Naive B cell (primary cell): ENCODE results near the gene GABRE. TPM values are rescaled to one million over a fixed set of nuclear protein-coding genes. Genes with fewer than 3 reads are reported as not detected.

Experiments used
- ATAC-seq, 2 donors: fragments of 150-1000 bp; cut with Tn5 transposase; 2 replicates each; pipeline ENCODE4 v1.10.0; 2021; ENCODE audit warnings: low read depth in 2 of 2, mild to moderate bottlenecking in 2 of 2, moderate library complexity in 2 of 2
- DNase-seq: peaks from one replicate; pipeline ENCODE4 v3.0.0; 2022
- H3K27ac Mint-ChIP-seq, 6 donors: one replicate each; pipeline ENCODE4 v1.8.0; 2020 to 2022; ENCODE audit warnings: mild to moderate bottlenecking in 6 of 6, mixed read lengths in 6 of 6, moderate library complexity in 5 of 6, inconsistent platforms in 2 of 6
- H3K27me3 Mint-ChIP-seq, 3 donors: one replicate each; pipeline ENCODE4 v1.8.0; 2021 to 2022; ENCODE audit warnings: mixed read lengths in 3 of 3, mild to moderate bottlenecking in 1 of 3
- H3K36me3 Mint-ChIP-seq, 2 donors: one replicate each; pipeline ENCODE4 v1.8.0; 2020 to 2022; ENCODE audit warnings: mixed read lengths in 2 of 2, inconsistent platforms in 1 of 2, mild to moderate bottlenecking in 1 of 2
- H3K4me1 Mint-ChIP-seq, 3 donors: one replicate each; pipeline ENCODE4 v1.8.0; 2020 to 2022; ENCODE audit warnings: mixed read lengths in 3 of 3, inconsistent platforms in 1 of 3, mild to moderate bottlenecking in 1 of 3, moderate library complexity in 1 of 3
- H3K4me3 Mint-ChIP-seq, 8 donors: one replicate each; pipeline ENCODE4 v1.8.0; 2020 to 2022; ENCODE audit warnings: mild to moderate bottlenecking in 8 of 8, mixed read lengths in 8 of 8, moderate library complexity in 8 of 8, inconsistent platforms in 2 of 8
- H3K9me3 Mint-ChIP-seq, 7 donors: one replicate each; pipeline ENCODE4 v1.8.0; 2020 to 2022; ENCODE audit warnings: mixed read lengths in 7 of 7, mild to moderate bottlenecking in 5 of 7, inconsistent platforms in 2 of 7, moderate library complexity in 1 of 7
- polyA plus RNA-seq, 6 donors: library from polyadenylated mRNA; unstranded; fragments of 300-500 nt; fragmentation: Illumina TruSeq; gene quantifications; one replicate each; pipeline ENCODE4 v1.2.3, GENCODE V29; 2021; ENCODE audit warnings: low read depth in 6 of 6

Gene GABRE, protein sequence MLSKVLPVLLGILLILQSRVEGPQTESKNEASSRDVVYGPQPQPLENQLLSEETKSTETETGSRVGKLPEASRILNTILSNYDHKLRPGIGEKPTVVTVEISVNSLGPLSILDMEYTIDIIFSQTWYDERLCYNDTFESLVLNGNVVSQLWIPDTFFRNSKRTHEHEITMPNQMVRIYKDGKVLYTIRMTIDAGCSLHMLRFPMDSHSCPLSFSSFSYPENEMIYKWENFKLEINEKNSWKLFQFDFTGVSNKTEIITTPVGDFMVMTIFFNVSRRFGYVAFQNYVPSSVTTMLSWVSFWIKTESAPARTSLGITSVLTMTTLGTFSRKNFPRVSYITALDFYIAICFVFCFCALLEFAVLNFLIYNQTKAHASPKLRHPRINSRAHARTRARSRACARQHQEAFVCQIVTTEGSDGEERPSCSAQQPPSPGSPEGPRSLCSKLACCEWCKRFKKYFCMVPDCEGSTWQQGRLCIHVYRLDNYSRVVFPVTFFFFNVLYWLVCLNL
- polyA plus RNA-seq, result not detected

DNA sequence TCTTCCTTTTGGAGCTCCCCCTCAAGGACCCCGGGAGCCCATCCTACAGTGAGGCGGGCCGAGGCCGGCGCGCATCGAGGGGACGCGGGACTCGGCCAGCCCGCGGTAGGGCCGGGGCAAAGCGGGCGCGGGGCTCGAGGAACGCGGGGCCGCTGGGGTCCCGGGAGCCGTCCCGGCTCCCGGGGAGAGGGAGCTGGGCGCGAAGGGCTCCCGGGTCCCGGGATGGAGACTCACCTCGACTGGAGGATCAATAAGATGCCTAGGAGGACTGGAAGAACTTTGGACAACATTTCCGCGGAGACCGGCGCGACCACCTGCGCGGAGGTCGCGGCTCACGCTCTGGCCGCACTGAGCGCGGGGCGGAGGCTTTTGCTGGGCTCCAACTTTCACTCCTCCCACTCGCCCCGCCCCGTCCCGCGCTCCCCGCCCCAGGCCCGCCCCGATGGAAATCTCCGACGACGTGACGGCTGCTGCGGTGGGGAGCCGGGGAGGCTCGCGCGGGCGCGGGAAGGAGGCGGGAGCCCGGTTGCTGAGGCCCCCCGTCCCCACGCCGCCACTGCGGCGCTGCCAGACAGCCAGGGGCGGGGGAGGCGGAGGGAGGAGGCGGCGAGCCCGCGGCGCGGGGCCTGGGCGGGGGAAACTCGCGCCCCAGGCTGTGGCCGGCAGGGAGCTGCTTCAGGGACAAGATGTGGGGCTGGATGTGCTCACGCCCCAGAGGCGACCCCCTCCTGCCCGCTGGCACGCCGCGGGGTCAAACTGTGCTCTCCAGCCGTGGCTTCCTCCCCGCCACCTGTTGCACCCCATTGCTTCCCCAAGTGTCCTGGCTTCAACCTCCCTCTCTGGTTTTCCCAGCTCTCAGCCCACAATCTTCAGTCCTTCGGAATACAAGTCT lies at the start of gene GABRE:
GABRE (minus strand) TSS at position 341 of the 892 bp plus-strand sequence; CDS start at position 290, 51 bp downstream.
- Mint-ChIP-seq H3K4me1 (peaks cover 0 to 2% (median 0%) of the 10 kb centered on the region in 3 donors), H3K36me3 (no peaks in the 10 kb centered on the region), H3K9me3 (peaks cover 0 to 4% (median 0%) of the 10 kb centered on the region in 7 donors), H3K4me3 (peak within 1 kb of the TSS in 3 of 8 donors; percentile 16 to 61 (median 51)), H3K27me3 (peaks cover 4 to 24% (median 20%) of the 10 kb centered on the region in 3 donors), H3K27ac (peak within 1 kb of the TSS in 1 of 6 donors; percentile 53)
- no peak for ATAC-seq
- no peak for DNase-seq

DNA sequence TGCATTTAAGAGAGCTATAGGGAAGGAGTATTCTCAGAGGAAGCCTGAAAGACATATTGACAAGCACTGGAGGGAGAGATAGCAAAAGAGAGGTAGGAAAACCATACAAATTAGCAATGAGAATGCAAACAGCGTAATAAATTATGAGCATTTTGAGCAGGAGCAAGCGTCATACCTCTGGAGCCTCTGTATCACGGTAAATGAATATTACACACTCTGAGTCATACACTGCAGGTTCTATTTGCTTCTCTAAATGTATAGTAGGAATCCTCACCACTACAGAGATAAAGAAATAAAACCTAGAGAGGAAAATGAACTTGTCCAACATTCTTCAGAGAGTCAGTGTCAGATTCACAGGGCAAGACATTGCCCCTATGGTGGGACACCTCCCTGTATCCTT lies 46.4 kb upstream of the GABRE start:
- no peak for ATAC-seq
- H3K27me3 Mint-ChIP-seq, result no peaks in the 10 kb centered on the region

DNA sequence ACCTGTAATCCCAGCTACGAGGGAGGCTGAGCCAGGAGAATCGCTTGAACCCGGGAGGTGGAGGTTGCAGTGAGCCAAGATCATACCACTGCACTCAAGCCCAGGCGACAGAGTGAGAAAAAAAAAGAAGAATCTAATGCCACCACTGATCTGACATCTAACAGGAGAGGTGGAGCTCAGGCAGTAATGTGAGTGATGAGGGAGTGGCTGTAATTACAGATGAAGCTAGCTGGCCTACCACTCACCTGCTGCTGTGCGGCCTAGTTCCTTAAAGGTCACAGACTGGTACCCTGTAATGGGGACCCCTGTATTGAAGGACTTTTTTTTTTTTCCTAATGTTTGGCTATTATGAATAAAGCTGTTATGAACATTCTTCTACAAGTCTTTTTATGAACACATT lies 25.3 kb upstream of the GABRE start:
- DNase-seq (no peak), ATAC-seq (no peak)
- Mint-ChIP-seq H3K4me1 (no peaks in the 10 kb centered on the region), H3K36me3 (no peaks in the 10 kb centered on the region), H3K9me3 (peaks cover 0 to 4% (median 0%) of the 10 kb centered on the region in 7 donors), H3K4me3 (no peak overlapping the region), H3K27me3 (no peaks in the 10 kb centered on the region), H3K27ac (no peak overlapping the region)

More for the DNA sequence above, 46.4 kb upstream of the GABRE start:
- no peak for DNase-seq
- Mint-ChIP-seq H3K9me3 (peaks cover 0 to 5% (median 2%) of the 10 kb centered on the region in 7 donors), H3K4me1 (no peaks in the 10 kb centered on the region), H3K36me3 (no peaks in the 10 kb centered on the region), H3K4me3 (no peak overlapping the region), H3K27ac (no peak overlapping the region)

- Mint-ChIP-seq H3K4me3 (no peak overlapping the region), H3K36me3 (no peaks in the 10 kb centered on the region), H3K9me3 (peaks cover 0 to 4% (median 0%) of the 10 kb centered on the region in 7 donors), H3K4me1 (no peaks in the 10 kb centered on the region), H3K27me3 (no peaks in the 10 kb centered on the region), H3K27ac (no peak overlapping the region)
- ATAC-seq (no peak), DNase-seq (no peak)
Observed at GRCh38 chrX:151997539-151997938, 23.1 kb upstream of the GABRE start.

DNA sequence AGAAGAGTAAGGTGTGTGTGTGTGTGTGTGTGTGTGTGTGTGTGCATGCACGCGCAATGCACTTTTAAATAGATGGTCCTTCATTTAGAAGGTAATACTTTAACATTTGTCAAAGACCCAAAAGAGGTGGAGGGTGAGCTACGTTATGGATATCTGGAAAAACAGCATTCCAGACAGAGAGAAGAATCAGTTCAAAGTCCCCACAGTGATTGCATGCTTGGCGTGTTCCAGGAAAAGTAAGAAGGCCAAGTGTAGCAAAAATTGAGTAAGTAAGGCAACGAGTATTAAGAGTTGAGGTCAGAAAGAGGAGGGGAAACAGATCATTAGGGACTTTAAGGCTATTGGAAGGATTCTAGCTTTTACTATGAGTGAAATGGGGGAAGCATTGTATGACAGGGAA lies 21.9 kb upstream of the GABRE start:
- Mint-ChIP-seq H3K9me3 (peaks cover 0 to 4% (median 0%) of the 10 kb centered on the region in 7 donors), H3K4me1 (no peaks in the 10 kb centered on the region), H3K27ac (no peak overlapping the region), H3K4me3 (no peak overlapping the region), H3K27me3 (no peaks in the 10 kb centered on the region), H3K36me3 (no peaks in the 10 kb centered on the region)
- no peak for ATAC-seq
- DNase-seq, result no peak

DNA sequence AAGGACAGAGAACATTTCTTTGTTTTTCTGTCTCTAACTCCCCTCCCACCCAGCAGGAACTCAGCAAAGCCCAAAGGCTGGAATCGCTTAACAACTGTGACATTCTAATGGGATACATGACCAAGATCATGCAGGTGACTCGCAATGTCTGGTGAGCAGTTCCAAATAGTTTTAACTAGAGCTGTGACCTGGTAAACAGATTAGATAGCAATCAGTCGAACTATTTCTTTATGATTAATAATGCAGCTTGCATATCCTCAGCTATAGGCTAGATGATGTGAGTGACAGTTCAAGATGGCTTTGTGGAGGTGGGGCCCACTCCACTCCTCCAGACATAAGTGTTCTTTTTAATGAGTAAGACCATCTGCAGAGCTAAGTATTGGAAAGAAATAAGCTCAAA lies 20.0 kb upstream of the GABRE start:
- peaks cover 0 to 4% (median 0%) of the 10 kb centered on the region in 7 donors for H3K9me3 Mint-ChIP-seq

DNA sequence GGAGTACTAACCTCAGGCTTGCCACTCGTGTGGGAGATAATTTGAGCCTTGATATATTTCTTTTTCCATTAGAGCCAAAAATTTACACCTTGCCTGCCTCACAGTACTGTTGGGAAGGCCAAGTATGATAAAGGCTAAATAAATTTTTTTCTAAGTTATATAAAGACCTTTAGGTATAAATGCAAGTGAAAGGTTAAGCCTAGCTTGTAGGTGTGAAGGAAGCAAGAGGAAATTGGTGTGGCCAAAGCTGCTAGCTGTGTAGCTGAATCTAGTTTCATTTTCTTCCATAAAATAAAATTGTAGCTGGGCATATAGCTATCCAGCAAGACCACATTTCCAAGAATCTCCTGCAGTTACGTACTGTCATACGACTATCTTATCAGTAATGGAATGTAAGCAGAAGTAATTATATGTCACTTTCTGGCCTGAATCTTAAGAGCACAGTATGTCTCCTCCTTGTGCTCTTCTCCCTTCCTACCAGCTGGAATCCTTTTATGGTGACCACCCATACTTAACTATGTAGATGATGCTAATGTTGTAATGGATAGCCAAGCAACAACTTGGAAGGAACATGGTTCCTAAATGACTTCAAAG lies 14.3 kb upstream of the GABRE start:
- Mint-ChIP-seq H3K4me3 (no peak overlapping the region), H3K27me3 (no peaks in the 10 kb centered on the region), H3K36me3 (no peaks in the 10 kb centered on the region), H3K4me1 (no peaks in the 10 kb centered on the region), H3K27ac (no peak overlapping the region), H3K9me3 (peaks cover 0 to 12% (median 0%) of the 10 kb centered on the region in 7 donors)
- no peak for ATAC-seq
- DNase-seq, result no peak

More for the DNA sequence above, 20.0 kb upstream of the GABRE start:
- H3K36me3 Mint-ChIP-seq, result no peaks in the 10 kb centered on the region
- no peaks in the 10 kb centered on the region for H3K27me3 Mint-ChIP-seq
- no peaks in the 10 kb centered on the region for H3K4me1 Mint-ChIP-seq
- ATAC-seq (no peak), DNase-seq (no peak)
- no peak overlapping the region for H3K27ac Mint-ChIP-seq
- H3K4me3 Mint-ChIP-seq, result no peak overlapping the region

GRCh38 chrX:151987108-151987507 lies 12.6 kb upstream of the GABRE start:
- Mint-ChIP-seq H3K4me3 (no peak overlapping the region), H3K36me3 (no peaks in the 10 kb centered on the region), H3K9me3 (peaks cover 0 to 12% (median 0%) of the 10 kb centered on the region in 7 donors), H3K4me1 (no peaks in the 10 kb centered on the region), H3K27ac (no peak overlapping the region), H3K27me3 (no peaks in the 10 kb centered on the region)
- ATAC-seq, result no peak
- no peak for DNase-seq

GRCh38 chrX:151985955-151986354 lies 11.5 kb upstream of the GABRE start:
- peak overlapping the region in 1 of 6 donors; percentile 15 for H3K27ac Mint-ChIP-seq
- no peaks in the 10 kb centered on the region for H3K4me1 Mint-ChIP-seq
- no peaks in the 10 kb centered on the region for H3K36me3 Mint-ChIP-seq
- ATAC-seq (no peak), DNase-seq (no peak)
- H3K27me3 Mint-ChIP-seq, result no peaks in the 10 kb centered on the region
- no peak overlapping the region for H3K4me3 Mint-ChIP-seq
- H3K9me3 Mint-ChIP-seq, result peaks cover 0 to 12% (median 0%) of the 10 kb centered on the region in 7 donors

DNA sequence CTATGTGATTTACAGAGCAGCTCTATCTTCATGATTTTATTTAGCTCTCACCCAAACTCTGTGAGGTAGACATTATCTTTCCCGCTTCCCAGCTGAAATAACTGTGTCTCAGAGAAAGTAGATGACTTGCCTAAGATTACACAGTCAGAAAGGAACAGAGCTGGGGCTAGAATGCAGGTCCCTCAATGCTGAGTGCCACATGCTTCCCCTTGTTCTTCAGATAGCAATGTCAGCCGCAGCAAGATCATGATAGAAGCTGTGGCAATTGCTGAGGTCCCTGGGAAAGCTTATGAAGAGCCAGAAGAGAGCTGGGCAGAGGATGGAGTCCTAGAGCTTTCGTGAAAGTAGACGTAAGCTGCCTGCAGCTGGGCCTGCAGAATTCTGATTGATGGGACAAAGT lies 11.1 kb upstream of the GABRE start:
- Mint-ChIP-seq H3K9me3 (peaks cover 0 to 12% (median 0%) of the 10 kb centered on the region in 7 donors), H3K27ac (peak overlapping the region in 1 of 6 donors; percentile 15), H3K36me3 (no peaks in the 10 kb centered on the region), H3K27me3 (no peaks in the 10 kb centered on the region), H3K4me3 (no peak overlapping the region), H3K4me1 (no peaks in the 10 kb centered on the region)
- DNase-seq, result no peak
- no peak for ATAC-seq

DNA sequence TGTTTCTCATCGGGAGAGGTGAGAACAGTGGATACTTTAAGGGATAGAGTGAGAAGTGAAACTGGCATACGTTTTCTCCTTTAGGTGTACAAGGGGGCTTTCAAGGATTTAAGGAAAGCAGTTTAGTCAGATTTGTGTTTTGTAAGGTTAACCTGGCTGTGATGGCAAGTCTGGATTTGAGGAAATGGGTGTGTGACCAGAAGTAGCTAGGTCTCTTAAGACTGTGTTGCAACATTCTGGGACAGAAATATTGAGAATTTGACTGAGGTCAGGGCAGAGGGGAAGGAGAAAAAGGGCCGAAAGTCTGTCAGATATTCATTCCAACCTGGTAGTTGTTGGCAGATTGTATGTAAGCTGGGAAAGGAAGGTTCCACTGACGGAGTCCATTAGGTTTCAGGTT lies 10.4 kb upstream of the GABRE start:
- H3K4me1 Mint-ChIP-seq, result no peaks in the 10 kb centered on the region
- H3K27me3 Mint-ChIP-seq, result no peaks in the 10 kb centered on the region
- H3K9me3 Mint-ChIP-seq, result peaks cover 0 to 12% (median 0%) of the 10 kb centered on the region in 7 donors
- H3K27ac Mint-ChIP-seq, result no peak overlapping the region
- H3K36me3 Mint-ChIP-seq, result no peaks in the 10 kb centered on the region
- DNase-seq (no peak), ATAC-seq (no peak)
- no peak overlapping the region for H3K4me3 Mint-ChIP-seq

- Mint-ChIP-seq H3K4me3 (no peak overlapping the region), H3K36me3 (no peaks in the 10 kb centered on the region), H3K4me1 (no peaks in the 10 kb centered on the region), H3K27ac (no peak overlapping the region), H3K9me3 (peaks cover 0 to 12% (median 0%) of the 10 kb centered on the region in 7 donors), H3K27me3 (no peaks in the 10 kb centered on the region)
- ATAC-seq, result no peak
- DNase-seq, result no peak
Observed at GRCh38 chrX:151984328-151984727, 9.9 kb upstream of the GABRE start.

DNA sequence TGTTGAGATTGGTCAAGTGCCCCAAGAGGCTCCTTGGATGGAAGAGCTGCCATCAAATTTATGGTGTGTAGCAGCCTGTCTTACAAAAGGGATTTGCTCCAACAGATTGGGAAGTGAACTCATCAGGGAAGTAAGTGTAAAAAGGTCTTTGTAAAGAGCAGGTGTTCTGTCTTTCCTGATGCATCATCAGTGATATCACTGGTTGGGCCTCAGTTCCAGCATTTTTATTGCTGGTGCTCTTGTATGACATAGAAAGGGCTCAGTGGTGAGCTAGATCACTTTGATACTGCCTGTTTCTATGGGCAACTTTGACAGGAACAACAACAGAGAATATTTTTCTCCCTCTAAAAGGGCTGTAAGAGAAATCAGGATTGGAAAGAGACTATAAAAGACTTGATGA lies 8.7 kb upstream of the GABRE start:
- H3K4me1 Mint-ChIP-seq, result no peaks in the 10 kb centered on the region
- no peak overlapping the region for H3K27ac Mint-ChIP-seq
- no peaks in the 10 kb centered on the region for H3K27me3 Mint-ChIP-seq
- DNase-seq, result no peak
- H3K36me3 Mint-ChIP-seq, result no peaks in the 10 kb centered on the region
- H3K9me3 Mint-ChIP-seq, result peaks cover 0 to 9% (median 0%) of the 10 kb centered on the region in 7 donors
- H3K4me3 Mint-ChIP-seq, result no peak overlapping the region
- no peak for ATAC-seq
